GM18517 (cell line): ENCODE measurements around the gene HOXD1.

Source experiments
- ATAC-seq: cut with Tn5 transposase; IDR thresholded peaks from one replicate; pipeline ENCODE4 v1.9.1; 2021; ENCODE audit warnings: mild to moderate bottlenecking, moderate library complexity; ENCODE audit not compliant: unreplicated experiment

HOXD1 gene

DNA sequence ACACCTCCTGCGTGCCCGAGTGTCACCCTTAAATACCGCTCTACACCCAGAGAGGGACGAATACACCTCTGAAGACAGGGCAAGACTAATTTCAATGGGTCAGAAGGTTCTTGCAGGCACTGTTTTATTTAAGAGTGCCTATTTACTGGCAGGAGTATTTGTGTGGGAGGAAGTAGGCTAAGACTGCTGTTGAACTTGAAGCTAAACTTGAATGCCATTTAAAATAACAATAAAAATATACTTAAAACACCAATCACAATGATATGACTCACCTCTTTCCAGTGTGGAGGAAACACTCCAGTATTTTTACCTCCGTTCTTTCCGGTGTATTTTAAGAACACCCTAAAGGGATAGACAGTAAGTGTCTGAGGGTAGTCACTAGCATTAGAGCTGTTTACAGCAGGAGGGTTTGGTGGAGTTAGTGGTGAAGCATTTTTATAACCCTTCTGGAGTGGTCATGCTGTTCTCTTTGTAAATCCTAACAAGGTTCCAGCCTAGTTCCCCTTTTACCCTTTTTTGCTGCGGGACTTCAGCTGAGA lies 9.6 kb upstream of the HOXD1 start:
- no peak for ATAC-seq

DNA sequence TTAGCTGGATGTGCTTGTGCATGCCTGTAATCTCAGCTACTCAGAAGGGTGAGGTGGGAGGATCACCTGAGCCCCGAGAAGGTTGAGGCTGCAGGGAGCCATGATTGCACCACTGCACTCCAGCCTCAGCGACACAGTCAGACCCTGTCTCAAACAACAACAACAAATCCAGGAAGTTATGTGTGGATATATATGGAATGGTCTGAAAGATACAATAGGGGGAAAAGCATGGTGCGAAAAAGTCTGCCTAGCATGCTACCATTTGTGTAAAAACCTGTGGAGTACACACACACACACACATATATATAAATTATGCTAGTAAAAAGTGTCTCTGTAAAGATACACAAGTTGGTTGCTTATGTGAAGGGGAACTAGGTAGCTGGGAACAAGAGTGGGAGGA lies 6.9 kb upstream of the HOXD1 start:
- no peak for ATAC-seq

GRCh38 chr2:176182671-176183070 lies 5.8 kb upstream of the HOXD1 start:
- ATAC-seq, result no peak

DNA sequence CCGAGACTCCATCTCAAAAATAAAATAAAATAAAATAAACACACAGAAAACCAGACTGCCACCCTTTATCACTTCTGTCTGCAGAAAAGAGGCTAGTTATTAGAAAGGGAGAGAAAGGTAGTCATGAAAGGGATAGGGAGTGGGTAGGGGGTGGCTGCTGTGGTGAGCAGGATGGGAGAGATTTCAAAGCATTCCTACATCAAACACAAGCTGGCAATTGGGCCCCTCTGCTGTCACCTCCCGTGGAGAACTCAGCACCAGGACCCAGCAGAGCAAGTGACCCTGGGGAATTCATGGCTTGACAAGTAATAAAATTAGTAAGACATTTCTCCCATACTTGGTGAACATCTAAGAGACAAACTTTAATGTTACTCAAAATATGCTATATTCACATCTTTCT lies 3.7 kb upstream of the HOXD1 start:
- no peak for ATAC-seq

- ATAC-seq, result no peak
Measured at GRCh38 chr2:176186024-176186423, 2.4 kb upstream of the HOXD1 start.

DNA sequence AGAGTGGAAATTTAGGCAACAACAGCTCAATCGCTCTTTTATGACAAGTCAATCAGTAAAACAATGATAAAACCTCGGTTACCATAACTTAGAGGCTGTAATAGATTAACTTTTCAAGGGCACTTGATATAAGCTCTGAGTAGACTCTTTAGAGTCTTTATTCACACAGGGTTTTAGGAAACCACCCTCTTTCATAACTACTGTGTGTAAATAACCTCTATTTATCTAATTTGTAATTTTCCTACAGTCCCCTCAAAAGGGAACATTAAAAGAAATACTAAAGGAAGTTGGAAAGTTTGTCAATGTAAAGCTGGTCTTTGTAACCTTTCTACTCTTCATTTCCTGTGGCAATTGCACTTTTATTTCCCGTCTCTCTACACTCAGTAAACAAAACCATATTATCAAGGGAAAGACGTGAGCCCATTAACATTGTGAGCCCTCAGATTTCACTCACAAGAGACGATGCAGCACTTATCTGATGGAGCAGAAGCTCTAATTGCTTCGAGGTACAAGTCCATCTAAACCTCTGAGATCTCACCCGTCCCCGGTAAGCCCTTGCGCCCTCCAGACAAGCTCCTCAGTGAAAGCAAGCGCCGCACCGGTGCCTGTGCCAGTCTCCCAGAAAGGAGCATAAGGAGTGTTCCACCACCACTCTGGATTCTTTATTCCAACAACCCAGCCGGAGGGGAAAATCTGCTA lies 1.1 kb upstream of the HOXD1 start:
- ATAC-seq, result no peak

DNA sequence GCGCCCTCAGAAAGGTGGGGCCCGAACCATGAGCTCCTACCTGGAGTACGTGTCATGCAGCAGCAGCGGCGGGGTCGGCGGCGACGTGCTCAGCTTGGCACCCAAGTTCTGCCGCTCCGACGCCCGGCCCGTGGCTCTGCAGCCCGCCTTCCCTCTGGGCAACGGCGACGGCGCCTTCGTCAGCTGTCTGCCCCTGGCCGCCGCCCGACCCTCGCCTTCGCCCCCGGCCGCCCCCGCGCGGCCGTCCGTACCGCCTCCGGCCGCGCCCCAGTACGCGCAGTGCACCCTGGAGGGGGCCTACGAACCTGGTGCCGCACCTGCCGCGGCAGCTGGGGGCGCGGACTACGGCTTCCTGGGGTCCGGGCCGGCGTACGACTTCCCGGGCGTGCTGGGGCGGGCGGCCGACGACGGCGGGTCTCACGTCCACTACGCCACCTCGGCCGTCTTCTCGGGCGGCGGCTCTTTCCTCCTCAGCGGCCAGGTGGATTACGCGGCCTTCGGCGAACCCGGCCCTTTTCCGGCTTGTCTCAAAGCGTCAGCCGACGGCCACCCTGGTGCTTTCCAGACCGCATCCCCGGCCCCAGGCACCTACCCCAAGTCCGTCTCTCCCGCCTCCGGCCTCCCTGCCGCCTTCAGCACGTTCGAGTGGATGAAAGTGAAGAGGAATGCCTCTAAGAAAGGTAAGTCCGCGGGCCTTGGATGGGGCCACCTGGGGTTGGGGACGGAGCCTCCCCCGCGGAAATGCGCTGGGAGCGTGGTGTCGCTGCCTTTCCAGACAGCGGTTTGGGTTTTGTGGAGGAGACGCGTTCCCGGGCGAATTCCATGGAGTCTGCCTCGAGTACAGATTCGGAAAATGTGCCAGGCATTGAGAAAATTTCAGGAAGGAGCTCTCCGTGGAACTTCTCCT lies 559 bp downstream of the HOXD1 start:
- no peak for ATAC-seq

GRCh38 chr2:176189681-176190641 lies 1.5 kb downstream of the HOXD1 start:
- ATAC-seq, result no peak

GRCh38 chr2:176192351-176192750 lies 3.9 kb downstream of the HOXD1 start:
- no peak for ATAC-seq

GRCh38 chr2:176193048-176193447 lies 4.6 kb downstream of the HOXD1 start:
- ATAC-seq, result no peak

DNA sequence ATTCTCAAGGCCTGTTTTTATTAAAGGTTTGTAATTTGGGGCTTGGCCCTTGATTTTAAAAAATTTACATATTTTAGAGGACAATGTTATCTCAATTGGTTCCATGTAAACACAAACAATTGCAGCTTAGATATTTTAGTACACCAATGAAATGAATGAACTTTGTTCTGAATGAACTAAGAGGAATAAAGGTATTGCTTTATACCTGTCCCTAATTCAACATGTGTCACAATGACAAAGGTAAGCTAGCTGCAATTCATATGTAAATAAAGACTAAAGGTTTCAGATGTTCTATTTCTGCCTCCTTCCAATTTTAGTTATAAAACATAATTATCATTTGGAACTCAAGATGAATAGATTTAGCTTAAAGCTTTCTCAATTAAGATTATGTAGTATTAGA lies 11.4 kb downstream of the HOXD1 start:
- no peak for ATAC-seq

GRCh38 chr2:176200971-176201370 lies 12.5 kb downstream of the HOXD1 start:
- no peak for ATAC-seq

DNA sequence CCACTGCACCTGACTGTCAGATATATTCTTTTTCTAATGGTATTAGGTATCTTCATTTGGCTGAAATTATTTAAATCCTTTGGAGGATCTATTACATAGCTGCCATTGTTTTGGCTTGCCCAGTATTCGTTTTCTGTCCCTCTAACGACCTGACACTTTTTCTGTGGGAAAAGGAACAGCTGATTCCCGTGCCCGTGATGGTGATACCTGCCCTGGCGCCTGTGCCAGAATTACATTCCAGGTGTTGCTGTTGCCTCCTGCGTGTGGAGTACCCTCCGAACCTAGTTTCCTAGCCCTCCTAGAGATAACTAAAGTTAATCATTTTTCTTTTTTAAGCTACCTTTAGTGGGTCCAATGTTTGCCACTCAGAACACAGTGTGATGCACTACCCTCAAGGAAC lies 14.0 kb downstream of the HOXD1 start:
- no peak for ATAC-seq

DNA sequence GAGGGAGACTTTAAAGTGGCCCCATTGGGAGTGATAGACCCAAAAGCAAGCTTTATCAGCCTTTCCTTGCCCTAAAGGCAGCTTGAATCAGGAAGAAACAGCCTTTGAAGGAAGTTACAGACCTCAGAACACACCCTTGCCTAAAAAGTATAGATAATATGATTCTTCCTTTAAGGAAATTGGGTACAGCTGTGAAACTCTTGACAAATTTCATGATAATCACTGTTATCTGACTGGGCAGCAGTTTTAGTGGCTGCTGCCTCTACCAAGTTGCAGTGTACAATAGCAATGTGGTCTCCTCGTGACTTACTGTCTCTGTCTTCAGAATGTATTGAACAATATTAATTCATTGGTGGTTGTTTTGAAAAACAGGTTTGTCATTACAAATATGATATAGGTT lies 16.7 kb downstream of the HOXD1 start:
- no peak for ATAC-seq

- ATAC-seq, result no peak
Measured at GRCh38 chr2:176206136-176206535, 17.7 kb downstream of the HOXD1 start.

DNA sequence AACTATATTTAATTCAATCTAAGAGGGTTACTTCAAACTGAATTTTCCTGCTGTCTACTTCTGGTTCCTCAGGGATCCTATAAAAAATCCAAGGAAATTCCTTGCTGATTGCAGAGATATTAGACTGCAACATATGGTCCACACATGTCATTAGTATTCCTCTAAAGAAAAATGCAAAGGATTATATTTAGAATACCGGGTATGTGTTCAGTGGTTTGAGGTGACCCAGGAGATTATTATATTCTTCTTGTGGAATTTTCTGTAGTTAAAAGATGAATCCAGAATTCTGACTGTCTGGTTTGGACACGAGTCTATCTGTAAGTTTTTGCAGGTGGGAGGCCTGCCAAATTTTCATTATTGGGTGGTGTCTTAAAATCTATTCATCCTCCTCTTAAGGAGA lies 18.2 kb downstream of the HOXD1 start:
- no peak for ATAC-seq

GRCh38 chr2:176211110-176211509 lies 22.6 kb downstream of the HOXD1 start:
- ATAC-seq, result no peak

DNA sequence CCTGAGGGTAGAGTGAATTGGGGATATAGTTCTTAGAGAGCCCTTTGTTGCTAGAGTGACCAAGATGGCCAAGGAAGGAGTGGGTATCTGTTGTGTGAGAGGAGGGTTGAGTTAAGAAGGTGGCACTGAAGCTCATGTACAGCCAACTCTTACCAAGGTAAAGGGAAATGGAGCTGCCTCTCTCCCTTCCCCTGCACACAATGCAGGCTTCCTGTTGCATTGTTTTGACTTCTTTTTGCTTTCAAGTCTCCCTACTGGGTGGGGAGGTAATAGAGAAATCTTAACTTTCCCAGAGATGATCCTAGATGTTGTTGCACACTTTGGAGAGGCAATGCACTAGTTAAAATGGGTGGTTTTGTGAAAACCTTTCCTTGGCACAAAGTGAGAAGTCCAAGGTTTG lies 23.8 kb downstream of the HOXD1 start:
- no peak for ATAC-seq

DNA sequence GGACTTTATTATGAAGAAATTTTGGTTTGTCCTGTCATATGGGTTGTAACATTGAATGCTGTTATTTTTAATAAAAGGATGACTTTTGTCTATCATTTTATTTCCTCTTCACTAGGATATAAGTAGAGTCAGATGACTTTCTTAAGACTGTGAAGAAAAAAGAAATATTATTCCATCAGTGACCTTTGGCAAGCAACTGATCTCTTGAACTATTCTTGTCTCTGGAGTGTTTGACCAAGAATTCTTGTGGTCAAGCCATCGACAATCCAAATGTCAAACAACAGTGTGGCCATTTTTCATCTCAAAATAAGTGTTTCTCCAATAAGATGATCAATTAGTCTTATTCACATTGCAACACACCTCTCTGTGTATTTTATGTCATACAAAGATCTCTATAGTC lies 24.9 kb downstream of the HOXD1 start:
- no peak for ATAC-seq

GRCh38 chr2:176227874-176228273 lies 39.4 kb downstream of the HOXD1 start:
- no peak for ATAC-seq

DNA sequence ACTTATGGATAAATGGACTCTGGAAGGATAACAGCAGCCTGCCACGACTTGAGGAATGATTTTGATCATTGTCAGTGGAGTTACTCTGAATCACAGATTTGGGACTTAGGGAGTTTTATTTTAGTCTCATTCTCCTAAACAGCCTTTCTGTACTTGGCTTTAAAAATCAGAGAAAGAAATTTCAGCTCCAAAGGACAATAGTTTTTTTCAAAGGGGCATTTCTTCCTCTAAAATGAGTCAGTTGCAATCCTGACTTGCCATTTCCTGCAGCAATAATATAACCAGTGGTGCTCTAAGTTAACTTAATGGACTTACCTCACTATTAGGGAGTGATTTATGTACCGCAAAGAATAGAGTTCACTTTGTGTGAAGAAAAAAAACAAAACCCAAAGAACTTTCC lies 45.7 kb downstream of the HOXD1 start:
- ATAC-seq, result no peak
